HG02571 (cell line): ENCODE data around the gene ATRX.
"Not testable (repeated sequence)": the region's sequence is repeated elsewhere in the genome, so short reads cannot be mapped to it uniquely, and the experiment has no call there.

Source experiments
- ATAC-seq: cut with Tn5 transposase; IDR thresholded peaks from one replicate; pipeline ENCODE4 v1.9.1; 2021; ENCODE audit warnings: mild to moderate bottlenecking, moderate library complexity; ENCODE audit not compliant: unreplicated experiment

Gene ATRX

DNA sequence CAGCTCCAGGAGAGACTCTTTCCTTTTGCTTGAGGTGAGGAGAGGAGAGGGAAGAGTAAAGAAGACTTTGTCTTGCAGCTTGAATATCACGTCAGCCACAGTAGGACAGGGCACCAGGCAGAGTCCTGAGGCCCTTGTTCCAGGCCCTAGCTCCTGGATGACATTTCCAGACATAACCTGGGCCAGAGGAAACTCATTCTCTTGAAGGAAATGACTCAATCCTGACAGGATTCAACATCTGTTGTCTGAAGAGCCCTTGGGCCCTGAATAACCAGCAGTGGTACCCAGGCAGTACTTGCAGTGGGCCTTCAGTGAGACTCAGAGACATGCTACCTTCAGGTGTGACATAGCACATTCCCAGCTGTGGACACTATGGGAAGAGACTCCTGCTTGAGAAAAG, 276.0 kb downstream of the ATRX start:
- ATAC-seq = no peak

- ATAC-seq = no peak
Observed at GRCh38 chrX:77505227-77505626, 280.8 kb downstream of the ATRX start.

- ATAC-seq = no peak
Observed at GRCh38 chrX:77502951-77503525, 283.0 kb downstream of the ATRX start.

DNA sequence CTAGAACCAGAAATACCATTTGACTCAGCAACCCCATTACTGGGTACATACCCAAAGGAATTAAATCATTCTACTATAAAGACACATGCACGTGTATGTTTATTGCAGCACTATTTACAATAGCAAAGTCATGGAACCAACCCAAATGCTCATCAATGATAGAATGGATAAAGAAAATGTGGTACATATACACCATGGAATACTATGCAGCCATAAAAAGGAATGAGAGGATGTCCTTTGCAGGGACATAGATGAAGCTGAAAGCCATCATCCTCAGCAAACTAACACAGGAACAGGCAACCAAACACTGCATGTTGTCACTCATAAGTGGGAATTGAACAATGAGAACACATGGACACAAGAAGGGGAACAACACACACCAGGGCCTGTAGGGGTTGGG, 285.9 kb downstream of the ATRX start:
- not testable (repeated sequence) for ATAC-seq

DNA sequence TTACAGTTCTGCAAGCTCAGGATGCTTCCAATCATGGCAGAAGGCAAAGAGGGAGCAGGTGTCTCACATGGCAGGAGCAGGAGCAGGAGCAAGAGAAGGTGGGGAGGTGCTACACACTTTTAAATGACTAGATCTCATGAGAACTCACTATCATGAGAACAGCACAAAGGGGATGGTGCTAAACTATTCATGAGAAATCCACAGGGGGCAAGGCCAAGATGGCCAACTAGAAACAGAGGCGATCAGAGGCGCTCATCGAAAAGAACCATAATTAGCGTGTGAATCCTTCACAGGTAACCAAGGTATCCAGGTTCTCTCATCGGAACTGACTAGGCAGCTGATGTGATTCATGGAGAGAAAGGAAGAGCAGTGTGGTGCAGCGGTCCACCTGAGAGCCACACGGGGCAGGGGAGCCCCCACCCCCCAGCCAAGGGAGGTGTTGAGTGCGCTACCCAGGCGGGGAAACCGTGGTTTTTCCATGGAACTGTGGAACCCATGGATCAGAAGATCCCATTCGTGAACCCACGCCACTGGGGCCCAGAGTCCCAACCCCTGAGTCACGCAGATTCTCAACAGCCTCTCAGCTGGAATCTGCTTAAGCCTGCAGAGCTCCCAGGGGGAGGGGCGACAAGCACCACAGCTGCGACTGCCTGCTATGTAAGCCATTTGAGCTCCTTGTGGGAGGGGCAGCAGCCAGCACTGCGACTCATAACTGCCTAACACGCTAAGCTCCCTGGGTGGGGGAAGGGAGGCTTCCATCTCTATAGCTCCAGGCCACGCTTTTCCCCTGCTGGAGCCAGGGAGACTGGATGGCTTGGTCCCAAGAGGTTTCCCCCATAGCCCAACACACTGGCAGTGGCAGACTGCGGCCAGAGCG, 292.1 kb downstream of the ATRX start:
- no peak for ATAC-seq

DNA sequence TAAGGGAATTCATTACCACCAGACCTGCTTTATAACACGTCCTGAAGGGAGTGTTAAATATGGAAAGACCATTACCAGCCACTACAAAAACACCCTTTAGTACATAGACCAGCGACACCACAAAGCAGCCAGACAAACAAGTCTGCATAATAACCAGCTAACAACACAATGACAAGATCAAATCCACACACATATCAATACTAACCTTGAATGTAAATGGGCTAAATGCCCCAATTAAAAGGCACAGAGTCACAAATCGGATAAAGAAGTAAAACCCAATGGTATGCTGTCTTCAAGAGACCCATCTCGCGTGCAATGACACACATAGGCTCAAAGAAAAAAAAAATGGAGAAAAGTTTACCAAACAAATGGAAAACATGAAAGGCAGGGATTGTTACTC, 302.0 kb downstream of the ATRX start:
- ATAC-seq = no peak

GRCh38 chrX:77455437-77455836, 330.6 kb downstream of the ATRX start:
- ATAC-seq = no peak
